BE2C (cell line): ENCODE results near the gene HAO1. TPM values are rescaled to one million over a fixed set of nuclear protein-coding genes. Genes with fewer than 3 reads are reported as not detected.
A peak's percentile ranks its signal among the peaks of the same experiment; 100 is the strongest.

Source experiments
- DNase-seq: peaks from one replicate; pipeline ENCODE4 v3.0.0-alpha.2; 2020
- H3K27me3 ChIP-seq: fragments of 250-450 bp; sonication (Bioruptor Pico); 2 replicates; pipeline ENCODE4 v1.5.1; 2020; ENCODE audit warnings: mild to moderate bottlenecking
- H3K36me3 ChIP-seq: fragments of 250-450 bp; sonication (Bioruptor Pico); 2 replicates; pipeline ENCODE4 v1.5.1; 2020; ENCODE audit warnings: mild to moderate bottlenecking
- H3K4me1 ChIP-seq: fragments of 250-450 bp; sonication (Bioruptor Pico); 2 replicates; pipeline ENCODE4 v1.5.1; 2020
- H3K4me3 ChIP-seq: 2 replicates; pipeline ENCODE4 v1.5.1; 2011; ENCODE audit warnings: low read depth, low read length
- H3K9me3 ChIP-seq: fragments of 250-450 bp; sonication (Bioruptor Pico); 2 replicates; pipeline ENCODE4 v1.5.1; 2020
- polyA plus RNA-seq: library from polyadenylated mRNA; unstranded; fragments of >200 nt; gene quantifications from one replicate; pipeline ENCODE4 v1.2.1, GENCODE V29; 2012; ENCODE audit warnings: low read depth, missing spikeins; ENCODE audit not compliant: insufficient read length, insufficient read depth
- TF ChIP-seq, protein P1 (sequence below): IDR thresholded peaks from 2 replicates; pipeline ENCODE4 v1.5.1; 2012; ENCODE audit warnings: mild to moderate bottlenecking, low read depth, low read length

The HAO1 gene
- not detected for polyA plus RNA-seq

- no peak for DNase-seq
- Histone ChIP-seq H3K4me3 (no peak within 1 kb of the TSS), H3K27me3 (no peaks in the 10 kb centered on the region), H3K9me3 (no peaks in the 10 kb centered on the region), H3K36me3 (no peaks in the 10 kb centered on the region), H3K4me1 (no peaks in the 10 kb centered on the region)
- TF ChIP-seq, protein P1, sequence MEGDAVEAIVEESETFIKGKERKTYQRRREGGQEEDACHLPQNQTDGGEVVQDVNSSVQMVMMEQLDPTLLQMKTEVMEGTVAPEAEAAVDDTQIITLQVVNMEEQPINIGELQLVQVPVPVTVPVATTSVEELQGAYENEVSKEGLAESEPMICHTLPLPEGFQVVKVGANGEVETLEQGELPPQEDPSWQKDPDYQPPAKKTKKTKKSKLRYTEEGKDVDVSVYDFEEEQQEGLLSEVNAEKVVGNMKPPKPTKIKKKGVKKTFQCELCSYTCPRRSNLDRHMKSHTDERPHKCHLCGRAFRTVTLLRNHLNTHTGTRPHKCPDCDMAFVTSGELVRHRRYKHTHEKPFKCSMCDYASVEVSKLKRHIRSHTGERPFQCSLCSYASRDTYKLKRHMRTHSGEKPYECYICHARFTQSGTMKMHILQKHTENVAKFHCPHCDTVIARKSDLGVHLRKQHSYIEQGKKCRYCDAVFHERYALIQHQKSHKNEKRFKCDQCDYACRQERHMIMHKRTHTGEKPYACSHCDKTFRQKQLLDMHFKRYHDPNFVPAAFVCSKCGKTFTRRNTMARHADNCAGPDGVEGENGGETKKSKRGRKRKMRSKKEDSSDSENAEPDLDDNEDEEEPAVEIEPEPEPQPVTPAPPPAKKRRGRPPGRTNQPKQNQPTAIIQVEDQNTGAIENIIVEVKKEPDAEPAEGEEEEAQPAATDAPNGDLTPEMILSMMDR = no peak
These were observed at the start of gene HAO1 for GRCh38 chr20:7940341-7940740. TSS of gene HAO1 (minus strand) at chr20:7940458. CDS start at chr20:7940422, 36 bp downstream.

DNA sequence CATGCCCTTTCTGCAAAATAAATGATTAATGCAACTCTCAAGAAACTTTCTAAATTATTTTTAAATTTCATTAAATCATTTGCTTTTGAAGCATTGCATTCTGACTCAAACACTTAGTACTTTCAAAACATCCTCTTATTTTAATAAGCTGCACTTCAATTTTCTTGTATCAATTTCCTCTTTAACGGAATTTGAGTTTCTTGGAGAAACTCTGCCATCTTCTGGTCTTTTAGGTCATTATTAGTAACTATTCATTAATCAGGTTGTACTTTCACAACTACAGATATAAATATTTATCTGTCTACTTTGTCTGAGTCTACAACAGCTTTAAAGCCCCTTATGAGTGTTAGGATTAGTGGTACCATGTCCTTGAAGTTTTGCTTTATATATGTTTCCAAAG is 49.1 kb upstream of the HAO1 start:
- TF ChIP-seq, protein P1 = no peak
- Histone ChIP-seq H3K36me3 (peaks cover 18% of the 10 kb centered on the region), H3K4me1 (no peaks in the 10 kb centered on the region), H3K27me3 (no peaks in the 10 kb centered on the region), H3K9me3 (no peaks in the 10 kb centered on the region; the same call in 1 of the 2 replicates), H3K4me3 (no peak overlapping the region)
- no peak for DNase-seq

DNA sequence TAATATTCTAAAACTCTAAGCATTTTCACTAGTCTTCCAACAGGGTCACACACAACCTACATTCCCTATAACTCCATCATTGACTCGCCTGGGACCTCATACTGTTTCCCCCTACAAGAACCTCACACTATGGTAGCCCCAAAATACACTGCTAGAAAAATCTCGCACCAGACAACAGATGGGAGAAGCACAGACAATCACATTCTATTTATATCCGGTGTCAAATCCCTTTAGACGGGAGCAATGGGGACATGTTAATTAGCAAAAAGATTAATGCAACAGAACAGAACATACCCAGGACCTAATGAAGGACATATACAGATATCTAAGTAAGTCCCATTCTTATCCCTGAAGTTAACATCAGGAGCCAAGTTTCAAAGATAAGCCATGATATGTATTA is 45.7 kb upstream of the HAO1 start:
- TF ChIP-seq, protein P1 = no peak
- H3K27me3 ChIP-seq = no peaks in the 10 kb centered on the region
- H3K4me1 ChIP-seq = no peaks in the 10 kb centered on the region
- no peaks in the 10 kb centered on the region; the same call in 1 of the 2 replicates for H3K9me3 ChIP-seq
- no peak for DNase-seq
- H3K36me3 ChIP-seq = peaks cover 7% of the 10 kb centered on the region
- H3K4me3 ChIP-seq = no peak overlapping the region

DNA sequence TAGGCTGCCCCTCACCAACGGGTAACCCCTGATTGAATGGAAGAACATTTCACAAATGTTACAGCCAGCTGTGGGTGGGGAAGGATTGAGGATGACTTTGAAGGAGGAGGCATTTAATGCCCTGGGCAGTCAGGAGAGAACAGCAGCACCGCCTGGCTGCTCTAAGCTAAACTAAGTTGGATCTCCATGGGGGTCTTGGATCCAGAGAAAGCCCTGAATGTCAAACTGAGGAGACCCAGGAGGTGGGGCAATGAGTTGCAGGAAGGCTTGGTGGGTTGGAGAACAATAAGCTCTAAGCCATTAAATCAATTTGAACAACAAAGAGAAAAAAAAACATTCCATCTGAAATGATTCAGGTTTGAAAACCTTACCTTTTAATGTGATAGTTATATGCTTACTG is 43.9 kb upstream of the HAO1 start:
- TF ChIP-seq, protein P1 = no peak
- no peaks in the 10 kb centered on the region for H3K4me1 ChIP-seq
- no peaks in the 10 kb centered on the region for H3K27me3 ChIP-seq
- no peak for DNase-seq
- no peak overlapping the region for H3K4me3 ChIP-seq
- H3K36me3 ChIP-seq = peaks cover 7% of the 10 kb centered on the region
- H3K9me3 ChIP-seq = no peaks in the 10 kb centered on the region; the same call in 1 of the 2 replicates

DNA sequence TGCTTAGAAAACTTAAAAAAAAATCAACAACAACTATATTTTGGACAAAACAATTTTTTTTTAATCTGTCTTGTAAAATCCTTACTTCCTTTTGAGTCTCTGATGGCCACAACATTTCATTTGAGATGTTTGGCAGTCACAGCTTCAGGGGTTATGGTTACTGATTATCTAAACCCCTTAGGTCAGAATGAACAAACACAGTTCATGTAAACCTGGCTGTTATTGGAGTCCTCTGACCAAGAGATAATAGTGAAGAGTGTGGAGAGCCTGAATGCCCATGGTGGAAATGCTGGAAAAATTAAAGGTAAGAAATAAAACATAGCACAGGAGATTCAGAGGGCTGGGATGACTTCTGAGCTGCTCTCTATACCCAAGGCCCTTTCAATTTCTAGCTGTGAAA is 41.1 kb upstream of the HAO1 start:
- Histone ChIP-seq H3K9me3 (no peaks in the 10 kb centered on the region; the same call in 1 of the 2 replicates), H3K4me3 (no peak overlapping the region), H3K4me1 (no peaks in the 10 kb centered on the region), H3K36me3 (peaks cover 7% of the 10 kb centered on the region), H3K27me3 (no peaks in the 10 kb centered on the region)
- TF ChIP-seq, protein P1 = no peak
- no peak for DNase-seq

- Histone ChIP-seq H3K36me3 (peaks cover 7% of the 10 kb centered on the region), H3K4me3 (no peak overlapping the region), H3K4me1 (no peaks in the 10 kb centered on the region), H3K9me3 (no peaks in the 10 kb centered on the region), H3K27me3 (no peaks in the 10 kb centered on the region)
- TF ChIP-seq, protein P1 = peak; percentile 81
- peak; percentile 46 for DNase-seq
These were observed 40.2 kb upstream of the HAO1 start for GRCh38 chr20:7980332-7981046.
